GM10266 (cell line): ENCODE data around the gene MBNL3.
"Not testable (repeated sequence)": the region's sequence is repeated elsewhere in the genome, so short reads cannot be mapped to it uniquely, and the experiment has no call there.

Source experiments
- DNase-seq: peaks from one replicate; pipeline ENCODE4 v3.0.0; 2012; ENCODE audit errors: extremely low spot score
- CTCF ChIP-seq: IDR thresholded peaks from 2 replicates; pipeline ENCODE4 v1.5.1; 2012; ENCODE audit warnings: mild to moderate bottlenecking, low read depth; ENCODE audit not compliant: control insufficient read depth, insufficient read depth; ENCODE audit errors: missing control alignments

Gene MBNL3

GRCh38 chrX:132330156-132330729 lies 158.6 kb downstream of the MBNL3 start:
- no peak for DNase-seq
- TF ChIP-seq CTCF, result no peak

- not testable (repeated sequence) for DNase-seq
Observed at GRCh38 chrX:132326960-132327359, 161.9 kb downstream of the MBNL3 start.
